ENCODE data around the gene IL15RA. TPM values are rescaled to one million over a fixed set of nuclear protein-coding genes. Genes with fewer than 3 reads are reported as not detected.

Gene IL15RA
- total RNA-seq, 1 experiment from 2014 or later = 0.66 TPM

DNA sequence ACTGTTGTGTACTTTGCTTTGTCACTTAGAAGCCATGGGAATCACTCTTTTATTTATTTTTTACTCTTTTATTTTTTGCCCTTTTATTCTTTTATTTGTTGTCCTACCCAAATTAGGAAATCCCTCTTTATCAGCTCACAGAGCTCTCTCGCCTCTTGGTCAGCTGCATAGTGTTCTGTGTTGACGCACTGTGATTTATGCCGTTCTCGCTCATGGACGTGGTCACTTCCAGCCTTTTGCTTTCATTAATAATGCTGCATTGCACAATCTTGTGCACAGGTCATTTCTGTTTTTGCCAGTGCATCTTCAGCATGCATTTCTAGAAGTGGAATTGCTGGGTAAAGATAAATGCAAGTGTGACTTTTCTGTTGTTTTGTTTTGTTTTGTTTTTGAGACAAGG is 45.0 kb downstream of the IL15RA start:
- Histone ChIP-seq H3K9me3 (no peaks in the 10 kb centered on the region), H3K4me3 (ENCODE audit: low read depth, low read length) (no peak overlapping the region), H3K4me1 (no peaks in the 10 kb centered on the region), H3K36me3 (ENCODE audit: control insufficient read depth, insufficient read depth, low read length) (peaks cover 4% of the 10 kb centered on the region), H3K27me3 (replicated peaks; ENCODE audit: control insufficient read depth, insufficient read depth, low read length) (no peaks in the 10 kb centered on the region)
- H3K4me3 Mint-ChIP-seq (ENCODE audit: unreplicated experiment) = no peak overlapping the region
- CTCF ChIA-PET = no interaction called here
- no peaks in the 10 kb centered on the region for H3K4me1 Mint-ChIP-seq (ENCODE audit: low read depth, unreplicated experiment)
- POLR2A ChIA-PET = no interaction called here
- TF ChIP-seq, protein P1, sequence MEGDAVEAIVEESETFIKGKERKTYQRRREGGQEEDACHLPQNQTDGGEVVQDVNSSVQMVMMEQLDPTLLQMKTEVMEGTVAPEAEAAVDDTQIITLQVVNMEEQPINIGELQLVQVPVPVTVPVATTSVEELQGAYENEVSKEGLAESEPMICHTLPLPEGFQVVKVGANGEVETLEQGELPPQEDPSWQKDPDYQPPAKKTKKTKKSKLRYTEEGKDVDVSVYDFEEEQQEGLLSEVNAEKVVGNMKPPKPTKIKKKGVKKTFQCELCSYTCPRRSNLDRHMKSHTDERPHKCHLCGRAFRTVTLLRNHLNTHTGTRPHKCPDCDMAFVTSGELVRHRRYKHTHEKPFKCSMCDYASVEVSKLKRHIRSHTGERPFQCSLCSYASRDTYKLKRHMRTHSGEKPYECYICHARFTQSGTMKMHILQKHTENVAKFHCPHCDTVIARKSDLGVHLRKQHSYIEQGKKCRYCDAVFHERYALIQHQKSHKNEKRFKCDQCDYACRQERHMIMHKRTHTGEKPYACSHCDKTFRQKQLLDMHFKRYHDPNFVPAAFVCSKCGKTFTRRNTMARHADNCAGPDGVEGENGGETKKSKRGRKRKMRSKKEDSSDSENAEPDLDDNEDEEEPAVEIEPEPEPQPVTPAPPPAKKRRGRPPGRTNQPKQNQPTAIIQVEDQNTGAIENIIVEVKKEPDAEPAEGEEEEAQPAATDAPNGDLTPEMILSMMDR (IDR thresholded peaks at IDR 0.05; ENCODE audit: insufficient read depth in 1 of 2, low read depth in 1 of 2, low read length in 1 of 2, severe bottlenecking in 1 of 2, unreplicated experiment in 1 of 2) = no peak
- H3K27me3 Mint-ChIP-seq (ENCODE audit: insufficient read depth, unreplicated experiment) = no peaks in the 10 kb centered on the region
- no peak overlapping the region for H3K27ac Mint-ChIP-seq (ENCODE audit: unreplicated experiment)
- H3K36me3 Mint-ChIP-seq (ENCODE audit: insufficient read depth, unreplicated experiment) = peaks cover 79% of the 10 kb centered on the region
- no peaks in the 10 kb centered on the region for H3K9me3 Mint-ChIP-seq (ENCODE audit: unreplicated experiment)
- no peak for DNase-seq
- BruUV-seq (replicated peaks) = no TSS peak
- intact Hi-C loops (cut with micrococcal nuclease; ENCODE audit: unreplicated experiment) = no loop called here

DNA sequence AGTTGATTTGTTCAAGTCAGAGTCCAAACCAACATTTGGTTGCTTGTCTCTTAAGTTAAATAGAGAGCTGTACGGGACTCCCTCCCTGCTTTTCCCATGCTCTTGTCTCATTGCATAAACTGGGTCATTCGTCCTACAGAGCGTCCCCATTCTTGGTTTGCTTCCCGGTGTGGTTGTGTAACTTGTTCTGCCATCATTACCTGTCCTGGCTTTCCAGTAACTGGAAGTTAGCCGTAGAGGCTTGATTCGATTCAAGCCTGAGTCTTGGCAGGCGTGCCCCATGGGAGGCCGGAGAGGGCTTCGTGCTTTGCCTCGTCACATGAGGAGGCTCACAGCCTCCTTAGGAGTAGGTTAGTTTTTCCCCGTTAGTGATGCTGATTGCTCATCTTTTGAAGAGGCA is 47.1 kb downstream of the IL15RA start:
- Histone ChIP-seq H3K36me3 (ENCODE audit: control insufficient read depth, insufficient read depth, low read length) (peaks cover 5% of the 10 kb centered on the region), H3K9me3 (no peaks in the 10 kb centered on the region)

DNA sequence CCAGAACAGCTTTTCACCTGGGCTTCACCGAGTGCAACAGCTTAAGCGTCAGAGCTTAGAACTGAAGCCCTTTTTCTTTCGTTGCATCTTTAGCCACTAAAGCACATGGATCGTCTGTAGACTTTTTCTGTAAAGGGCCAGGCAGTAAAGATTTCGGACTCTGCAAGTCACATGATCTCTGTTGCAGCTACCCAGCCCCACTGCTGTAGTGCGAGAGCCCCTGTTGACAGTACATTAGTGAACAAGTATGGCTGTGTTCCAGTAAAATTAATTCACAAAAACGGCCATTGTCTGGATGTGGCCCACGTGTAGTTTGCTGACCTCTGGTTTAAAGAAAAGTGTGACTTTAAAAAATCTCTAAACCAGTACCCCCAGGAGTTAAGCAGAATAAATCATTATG is 47.9 kb downstream of the IL15RA start:
- no peak for DNase-seq
- Histone ChIP-seq H3K4me1 (no peaks in the 10 kb centered on the region), H3K9me3 (no peaks in the 10 kb centered on the region), H3K36me3 (ENCODE audit: control insufficient read depth, insufficient read depth, low read length) (peaks cover 5% of the 10 kb centered on the region), H3K27me3 (replicated peaks; ENCODE audit: control insufficient read depth, insufficient read depth, low read length) (no peaks in the 10 kb centered on the region), H3K4me3 (ENCODE audit: low read depth, low read length) (no peak overlapping the region)
- no peak overlapping the region for H3K4me3 Mint-ChIP-seq (ENCODE audit: unreplicated experiment)
- TF ChIP-seq, protein P1 (IDR thresholded peaks at IDR 0.05; ENCODE audit: insufficient read depth in 1 of 2, low read depth in 1 of 2, low read length in 1 of 2, severe bottlenecking in 1 of 2, unreplicated experiment in 1 of 2) = no peak
- H3K9me3 Mint-ChIP-seq (ENCODE audit: unreplicated experiment) = no peaks in the 10 kb centered on the region
- BruUV-seq (replicated peaks) = no TSS peak
- no peaks in the 10 kb centered on the region for H3K27me3 Mint-ChIP-seq (ENCODE audit: insufficient read depth, unreplicated experiment)
- H3K4me1 Mint-ChIP-seq (ENCODE audit: low read depth, unreplicated experiment) = no peaks in the 10 kb centered on the region
- POLR2A ChIA-PET = no interaction called here
- peaks cover 79% of the 10 kb centered on the region for H3K36me3 Mint-ChIP-seq (ENCODE audit: insufficient read depth, unreplicated experiment)
- H3K27ac Mint-ChIP-seq (ENCODE audit: unreplicated experiment) = no peak overlapping the region
- intact Hi-C loops (cut with micrococcal nuclease; ENCODE audit: unreplicated experiment) = no loop called here
- CTCF ChIA-PET = no interaction called here

More for the DNA sequence above, 47.1 kb downstream of the IL15RA start:
- POLR2A ChIA-PET = no interaction called here
- no peaks in the 10 kb centered on the region for H3K4me1 Mint-ChIP-seq (ENCODE audit: low read depth, unreplicated experiment)
- H3K36me3 Mint-ChIP-seq (ENCODE audit: insufficient read depth, unreplicated experiment) = peaks cover 75% of the 10 kb centered on the region
- intact Hi-C loops (cut with micrococcal nuclease; ENCODE audit: unreplicated experiment) = no loop called here
- no peaks in the 10 kb centered on the region for H3K27me3 Mint-ChIP-seq (ENCODE audit: insufficient read depth, unreplicated experiment)
- no peaks in the 10 kb centered on the region for H3K9me3 Mint-ChIP-seq (ENCODE audit: unreplicated experiment)
- Histone ChIP-seq H3K27me3 (replicated peaks; ENCODE audit: control insufficient read depth, insufficient read depth, low read length) (no peaks in the 10 kb centered on the region), H3K4me1 (no peaks in the 10 kb centered on the region), H3K4me3 (ENCODE audit: low read depth, low read length) (no peak overlapping the region)
- BruUV-seq (replicated peaks) = no TSS peak
- CTCF ChIA-PET = no interaction called here
- H3K27ac Mint-ChIP-seq (ENCODE audit: unreplicated experiment) = no peak overlapping the region
- no peak for DNase-seq
- H3K4me3 Mint-ChIP-seq (ENCODE audit: unreplicated experiment) = no peak overlapping the region
- TF ChIP-seq, protein P1 (IDR thresholded peaks at IDR 0.05; ENCODE audit: insufficient read depth in 1 of 2, low read depth in 1 of 2, low read length in 1 of 2, severe bottlenecking in 1 of 2, unreplicated experiment in 1 of 2) = no peak
